Fibroblast of peridontal ligament (primary cell): ENCODE measurements around the gene DYSF.
A peak's percentile ranks its signal among the peaks of the same experiment; 100 is the strongest.

Experiments used
- DNase-seq: peaks from one replicate; pipeline ENCODE4 v3.0.0-alpha.2; 2010; ENCODE audit errors: extremely low read depth

DYSF gene

DNA sequence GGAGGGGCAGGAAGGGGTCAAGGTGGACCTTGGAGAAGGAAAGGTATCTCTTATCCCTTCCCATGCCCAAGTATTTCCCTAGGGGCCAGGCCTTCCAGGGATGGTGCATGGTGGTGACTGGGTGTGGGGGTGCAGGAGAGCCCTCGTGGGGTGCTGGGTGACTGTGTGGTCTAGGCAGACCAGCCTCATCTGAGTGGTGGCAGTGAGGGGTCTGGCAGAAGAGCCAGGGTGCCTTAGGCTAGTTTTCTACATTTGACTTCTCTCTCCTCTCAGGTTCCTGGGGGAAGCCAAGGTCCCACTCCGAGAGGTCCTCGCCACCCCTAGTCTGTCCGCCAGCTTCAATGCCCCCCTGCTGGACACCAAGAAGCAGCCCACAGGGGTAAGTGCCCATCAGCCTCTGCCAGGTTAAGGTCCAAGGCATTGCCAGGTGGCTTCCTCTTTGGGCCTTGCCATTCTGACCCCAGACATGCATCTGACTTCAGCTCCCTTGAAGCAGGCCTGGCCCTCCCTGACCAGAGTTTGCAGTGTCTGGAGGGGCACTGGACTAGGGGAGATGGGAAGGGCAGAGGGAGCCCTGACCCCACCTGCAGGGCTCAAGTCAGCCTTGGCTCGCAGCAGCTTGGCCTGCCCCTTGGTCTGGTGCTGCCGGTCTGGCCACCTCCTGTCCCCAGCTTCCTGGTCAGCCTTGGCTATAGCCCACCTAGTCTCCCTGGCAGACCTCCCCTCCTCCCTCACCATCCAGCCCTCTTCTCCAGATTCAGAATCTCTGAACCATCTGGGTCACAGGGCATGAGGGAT, 49.8 kb downstream of the DYSF start:
- no peak for DNase-seq

DNA sequence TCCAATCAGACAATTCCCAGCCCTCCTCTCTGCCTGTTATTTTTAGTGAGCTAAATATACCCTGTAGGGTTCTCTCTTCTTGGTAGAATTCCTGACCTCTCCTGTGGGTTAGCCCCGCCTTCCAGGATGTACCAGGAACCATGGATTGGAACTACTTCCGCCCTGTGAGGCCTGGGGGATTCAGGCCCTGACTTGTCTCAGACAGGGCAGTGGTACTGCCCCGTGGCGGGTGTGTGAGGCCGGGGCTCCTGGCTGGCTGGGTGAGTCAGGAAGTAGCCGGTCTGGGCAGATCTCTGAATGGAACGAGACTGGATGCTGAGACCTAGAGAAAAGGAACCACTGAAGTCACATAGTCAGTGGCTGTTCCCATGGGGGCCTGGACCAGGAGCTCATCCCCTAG, 50.5 kb downstream of the DYSF start:
- no peak for DNase-seq

DNA sequence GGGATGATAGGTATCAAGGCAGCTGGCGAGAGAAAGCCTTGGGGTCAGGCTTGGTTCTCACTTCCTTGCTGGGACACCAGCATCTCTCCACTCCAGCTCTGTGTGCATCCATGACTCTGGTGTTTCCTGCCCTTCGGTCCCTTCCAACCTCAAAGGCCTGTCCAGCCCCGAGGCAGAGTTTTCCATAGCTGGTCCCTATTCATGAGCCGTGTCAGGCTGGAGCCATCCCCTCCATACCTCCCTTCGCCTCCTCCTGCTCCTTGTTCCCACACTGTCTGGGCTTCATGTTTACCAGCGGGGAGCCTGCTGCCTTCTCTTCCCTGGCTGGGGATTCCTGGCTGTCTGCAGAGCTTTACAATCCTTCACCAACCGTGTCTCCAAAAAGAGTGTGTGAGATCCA, 51.2 kb downstream of the DYSF start:
- no peak for DNase-seq

GRCh38 chr2:71505086-71505769, 51.9 kb downstream of the DYSF start:
- DNase-seq = no peak

DNA sequence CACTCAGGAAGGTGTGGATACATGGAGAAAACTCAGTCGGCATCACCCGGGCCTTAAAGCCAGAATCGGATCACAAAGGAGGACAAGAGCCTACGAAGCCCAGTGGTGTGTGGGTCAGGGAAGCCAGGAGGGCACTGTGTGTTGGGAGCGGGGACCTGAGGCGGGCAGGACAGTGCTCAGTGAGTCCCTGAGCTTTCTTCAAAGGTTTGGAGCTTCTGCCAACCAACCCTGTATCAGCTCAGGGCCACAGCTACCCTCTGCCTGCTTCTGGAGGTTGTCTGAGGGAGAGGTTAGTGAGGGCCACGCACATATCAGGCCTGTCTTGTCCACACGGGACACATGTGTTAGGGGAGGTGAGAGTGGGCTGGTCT, 52.4 kb downstream of the DYSF start:
- no peak for DNase-seq

DNA sequence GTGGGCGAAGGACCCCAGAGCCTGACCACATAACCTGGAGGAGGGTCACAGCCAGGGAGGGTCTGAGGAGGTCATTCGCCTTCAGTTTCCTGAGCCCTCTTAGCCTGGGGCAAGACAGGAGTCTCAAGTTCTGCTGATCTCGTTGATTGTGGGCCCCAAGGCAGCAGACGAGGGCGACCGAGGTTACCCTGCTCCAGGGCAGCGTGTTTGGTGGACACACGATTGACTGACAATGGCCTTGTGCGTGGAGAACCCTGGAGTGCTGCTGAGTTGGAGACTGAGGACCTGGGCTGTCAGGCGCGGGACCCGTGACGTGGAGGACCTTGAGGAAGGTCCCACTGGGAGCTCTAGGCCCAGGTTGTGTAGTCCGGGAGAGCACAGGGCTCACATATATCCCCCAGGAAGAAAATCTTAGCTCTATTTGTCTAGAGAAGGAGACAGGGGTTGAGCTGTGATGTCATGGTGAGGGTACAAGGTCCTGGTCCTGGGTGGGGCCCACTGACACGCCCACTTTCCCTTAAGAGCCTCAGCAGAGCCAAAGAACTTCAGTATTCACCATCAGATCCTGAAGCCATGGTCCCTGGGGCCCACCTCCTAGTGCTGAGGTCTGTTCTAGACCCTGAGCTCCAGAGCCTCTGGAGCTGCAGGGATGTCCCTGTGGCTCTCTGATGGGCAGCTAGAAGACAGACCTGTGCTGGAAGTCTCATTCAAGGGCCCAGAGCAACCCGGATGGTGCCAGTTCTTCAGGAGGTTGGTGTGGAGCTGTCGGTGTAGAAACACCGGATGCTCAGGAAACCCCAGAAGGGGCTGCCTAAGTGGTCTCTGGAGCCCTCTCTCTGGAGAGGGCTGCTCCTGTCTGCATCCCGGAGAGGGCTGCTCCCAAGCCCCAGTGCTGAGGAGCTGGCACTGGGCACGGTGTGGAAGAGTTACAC, 53.1 kb downstream of the DYSF start:
- no peak for DNase-seq

GRCh38 chr2:71507476-71507875, 54.1 kb downstream of the DYSF start:
- DNase-seq = no peak

DNA sequence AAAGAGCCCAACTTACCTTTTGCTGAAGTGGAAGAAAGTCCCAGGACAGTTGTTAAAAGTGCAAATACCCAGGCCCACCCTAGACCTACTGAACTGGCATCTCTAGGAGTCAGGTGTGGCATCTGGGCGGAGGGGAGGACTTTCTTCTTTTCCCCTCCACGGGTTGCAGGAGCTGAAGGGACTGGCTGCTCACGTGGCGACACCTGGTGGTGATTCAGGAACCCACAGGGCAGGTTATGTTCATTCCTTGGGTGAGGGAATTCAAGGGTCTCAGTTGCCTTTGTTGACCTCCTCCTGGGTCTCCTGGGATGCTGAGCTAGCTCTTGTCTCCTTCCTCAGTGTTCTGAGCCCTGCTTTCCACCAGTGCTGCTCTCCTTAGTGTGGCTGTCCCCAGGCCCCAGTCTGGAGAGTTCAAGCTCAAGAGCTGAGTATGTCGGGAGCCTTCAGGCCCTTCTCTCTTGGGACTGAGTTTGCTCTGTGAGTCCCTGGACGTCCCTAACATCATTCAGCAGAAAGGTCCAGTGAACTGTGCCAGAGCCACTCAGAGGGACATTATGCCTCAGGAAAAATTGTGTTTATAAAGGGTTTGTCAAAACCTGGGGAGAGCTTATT, 56.9 kb downstream of the DYSF start:
- peak; percentile 52 for DNase-seq

GRCh38 chr2:71510938-71511337, 57.6 kb downstream of the DYSF start:
- DNase-seq = no peak

GRCh38 chr2:71511776-71512175, 58.4 kb downstream of the DYSF start:
- no peak for DNase-seq

DNA sequence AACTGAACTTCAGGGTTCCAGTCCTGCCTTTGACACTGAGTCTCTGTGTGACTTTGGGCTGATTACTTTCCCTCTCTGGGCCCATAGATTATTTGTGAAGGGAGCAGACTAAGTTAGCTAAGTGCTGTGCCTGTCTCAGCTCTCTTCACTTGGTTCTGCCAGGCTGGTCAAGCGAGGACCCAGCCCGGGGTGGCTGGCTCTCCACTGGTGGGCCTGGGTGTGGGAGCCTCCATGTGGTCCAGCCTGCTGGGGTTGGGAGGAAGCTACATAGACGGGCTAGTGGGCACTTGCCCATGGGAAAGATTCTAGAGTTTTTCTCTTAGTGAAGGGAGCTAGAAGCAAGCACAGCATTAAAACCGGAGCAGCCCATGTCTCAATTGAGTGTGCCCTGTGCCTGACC, 59.0 kb downstream of the DYSF start:
- no peak for DNase-seq

DNA sequence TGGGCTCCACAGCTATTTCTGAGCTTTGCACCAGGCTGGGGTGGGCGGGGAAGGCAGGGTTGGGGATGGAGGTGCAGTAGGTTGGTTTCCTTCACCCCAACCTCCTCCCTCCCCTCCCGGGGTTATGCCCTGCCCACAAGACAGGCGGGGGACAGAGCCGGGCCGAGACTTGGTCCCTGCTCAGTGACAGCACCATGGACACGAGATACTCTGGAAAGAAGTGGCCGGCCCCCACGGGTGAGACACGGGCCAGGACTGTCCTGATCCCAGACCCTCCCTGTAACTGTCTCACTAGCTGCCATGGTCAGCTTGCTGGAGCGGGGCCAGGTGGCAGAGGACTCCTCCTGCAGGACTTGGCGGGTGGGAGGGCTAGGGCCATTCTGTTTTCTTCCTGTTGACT, 59.7 kb downstream of the DYSF start:
- DNase-seq = no peak

GRCh38 chr2:71513721-71514120, 60.4 kb downstream of the DYSF start:
- no peak for DNase-seq

- no peak for DNase-seq
Measured at GRCh38 chr2:71516253-71516888, 63.0 kb downstream of the DYSF start.

DNA sequence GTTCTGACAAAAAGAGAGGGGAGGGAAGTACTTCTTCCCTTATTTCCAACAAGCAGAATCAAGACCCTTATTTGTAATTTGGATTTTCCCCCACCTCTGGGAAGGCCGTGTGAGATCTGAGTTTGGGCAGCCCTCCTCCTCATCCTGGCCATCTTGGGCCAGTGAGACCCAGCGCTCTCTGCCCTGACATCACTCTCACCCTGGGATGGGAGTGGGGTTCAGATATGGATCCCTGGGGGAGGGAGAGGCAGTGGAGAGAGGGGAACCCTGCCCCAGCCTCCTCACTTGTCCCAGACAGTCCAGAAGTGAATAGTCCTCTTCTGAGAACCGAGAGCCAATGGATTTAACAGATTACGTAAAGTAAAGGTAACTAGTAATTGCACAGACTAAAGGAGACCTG, 64.5 kb downstream of the DYSF start:
- DNase-seq = no peak

GRCh38 chr2:71521436-71521950, 68.1 kb downstream of the DYSF start:
- DNase-seq = no peak

DNA sequence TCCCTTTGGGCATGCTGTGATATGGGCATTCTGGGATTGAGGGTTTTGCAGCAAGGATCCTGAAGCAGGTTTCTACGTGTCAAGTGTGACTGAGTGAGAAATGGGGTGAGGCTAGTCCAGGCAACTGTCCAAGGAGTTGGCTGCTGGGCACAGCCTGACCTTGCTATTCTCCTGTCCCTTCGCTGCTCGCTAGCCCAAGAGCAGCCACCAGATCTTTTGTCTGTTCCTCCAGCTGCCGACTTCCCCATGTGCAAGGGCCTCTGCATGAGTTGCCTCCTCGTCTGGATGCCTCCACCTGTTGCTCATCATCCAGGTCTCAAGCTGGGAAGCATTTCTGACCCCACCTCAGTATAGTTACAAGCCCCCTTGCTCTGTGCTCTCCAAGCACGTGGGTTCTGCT, 71.1 kb downstream of the DYSF start:
- no peak for DNase-seq

GRCh38 chr2:71526141-71526540, 72.8 kb downstream of the DYSF start:
- DNase-seq = no peak

GRCh38 chr2:71526975-71527374, 73.6 kb downstream of the DYSF start:
- DNase-seq = no peak

- no peak for DNase-seq
Measured at GRCh38 chr2:71528131-71528591, 74.8 kb downstream of the DYSF start.

DNA sequence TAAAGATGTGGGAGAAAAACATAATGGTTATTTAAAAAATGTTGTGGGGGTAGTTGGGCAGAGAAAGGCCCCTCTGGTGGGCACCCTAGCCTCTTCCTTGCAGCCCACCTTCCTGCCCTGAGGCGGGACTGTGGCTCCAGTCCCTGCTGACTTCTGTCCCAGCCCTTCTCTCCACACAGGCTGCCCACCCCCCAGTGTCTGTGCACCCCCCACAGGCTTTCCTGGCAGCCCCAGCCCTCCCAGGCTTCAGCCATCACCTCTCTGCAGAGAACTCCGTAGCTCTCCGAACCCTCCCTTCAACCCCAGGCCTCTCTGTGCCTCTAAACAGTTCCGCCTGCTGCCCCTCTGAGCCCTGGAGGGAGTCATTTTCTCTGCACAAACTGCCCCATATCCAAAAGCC, 75.4 kb downstream of the DYSF start:
- DNase-seq = no peak
